HEK293 (cell line): ENCODE measurements around the gene EGFL8.

Source experiments
- CTCF ChIA-PET: fragments of 350-600 bp; formaldehyde crosslinking; extraction: SDS; loops from one replicate; lab custom pipeline; 2021; ENCODE audit warnings: antibody characterized with exemption; lab: Yijun Ruan, JAX
- POLR2A ChIA-PET: fragments of 300-600 bp; formaldehyde crosslinking; extraction: SDS; loops from one replicate; lab custom pipeline; 2020; ENCODE audit warnings: antibody characterized with exemption, inconsistent platforms; lab: Yijun Ruan, JAX
- H3K27ac ChIP-seq: fragments of 200-500 bp; sonication (Bioruptor generic); 2 replicates; pipeline ENCODE4 v1.5.1; 2014; ENCODE audit warnings: low read depth, low read length, control low read depth, inconsistent platforms; ENCODE audit errors: extremely low read depth
- H3K36me3 ChIP-seq, 2 experiments: fragments of 200-500 bp in 1 of 2; sonication (Bioruptor generic) in 1 of 2; 1 replicate in 1 of 2; 2 replicates in 1 of 2; pipeline ENCODE4 v1.5.1; 2014 to 2017; ENCODE audit warnings: inconsistent platforms in 2 of 2, low read length in 2 of 2; ENCODE audit not compliant: control insufficient read depth in 2 of 2, insufficient read depth in 1 of 2
- H3K4me1 ChIP-seq: fragments of 200-500 bp; sonication (Bioruptor generic); 2 replicates; pipeline ENCODE4 v1.5.1; 2014; ENCODE audit warnings: mild to moderate bottlenecking, low read length, inconsistent platforms; ENCODE audit not compliant: control insufficient read depth, insufficient read depth
- H3K4me3 ChIP-seq: 2 replicates; pipeline ENCODE4 v1.5.1; 2011; ENCODE audit warnings: low read depth, mild to moderate bottlenecking, control low read depth, low read length, moderate library complexity
- H3K9me3 ChIP-seq: fragments of 200-500 bp; sonication (Bioruptor generic); 2 replicates; pipeline ENCODE4 v1.5.1; 2014; ENCODE audit warnings: low read depth, low read length, inconsistent platforms; ENCODE audit not compliant: control insufficient read depth, insufficient read depth
- HIC1 ChIP-seq: fragments of 450-650 bp; formaldehyde crosslinking; IDR thresholded peaks from 2 replicates; pipeline ENCODE4 v1.5.1; 2016; ENCODE audit warnings: missing biosample characterization, missing genetic modification characterization
- KLF1 ChIP-seq: fragments of 450-650 bp; formaldehyde crosslinking; IDR thresholded peaks from 2 replicates; pipeline ENCODE4 v1.5.1; 2016; ENCODE audit warnings: missing biosample characterization, missing genetic modification characterization
- KLF16 ChIP-seq: fragments of 450-650 bp; formaldehyde crosslinking; IDR thresholded peaks from 2 replicates; pipeline ENCODE4 v1.5.1; 2017; ENCODE audit warnings: missing biosample characterization, missing genetic modification characterization
- KLF17 ChIP-seq: fragments of 450-650 bp; formaldehyde crosslinking; IDR thresholded peaks from 2 replicates; pipeline ENCODE4 v1.5.1; 2016; ENCODE audit warnings: missing biosample characterization, missing genetic modification characterization
- PATZ1 ChIP-seq: fragments of 450-650 bp; formaldehyde crosslinking; IDR thresholded peaks from 2 replicates; pipeline ENCODE4 v1.5.1; 2016; ENCODE audit warnings: missing biosample characterization, missing genetic modification characterization
- RBAK ChIP-seq: fragments of 450-650 bp; formaldehyde crosslinking; IDR thresholded peaks from 2 replicates; pipeline ENCODE4 v1.5.1; 2016; ENCODE audit warnings: missing biosample characterization, missing genetic modification characterization
- TCF7L2 ChIP-seq: IDR thresholded peaks from 2 replicates; pipeline ENCODE4 v1.6.1; 2011; ENCODE audit warnings: low read depth, mild to moderate bottlenecking, inconsistent platforms, low read length, moderate library complexity, borderline replicate concordance
- ZNF146 ChIP-seq: fragments of 450-650 bp; formaldehyde crosslinking; IDR thresholded peaks from 2 replicates; pipeline ENCODE4 v1.5.1; 2016; ENCODE audit warnings: missing biosample characterization, missing genetic modification characterization
- ZNF211 ChIP-seq: fragments of 450-650 bp; formaldehyde crosslinking; IDR thresholded peaks from 2 replicates; pipeline ENCODE4 v1.5.1; 2016; ENCODE audit warnings: low read depth, missing biosample characterization, missing genetic modification characterization
- ZNF324 ChIP-seq: fragments of 450-650 bp; formaldehyde crosslinking; IDR thresholded peaks from 2 replicates; pipeline ENCODE4 v1.5.1; 2016; ENCODE audit warnings: missing biosample characterization, missing genetic modification characterization
- ZNF426 ChIP-seq: fragments of 450-650 bp; formaldehyde crosslinking; IDR thresholded peaks from 2 replicates; pipeline ENCODE4 v1.5.1; 2017; ENCODE audit warnings: missing biosample characterization, missing genetic modification characterization, mild to moderate bottlenecking, inconsistent platforms, moderate library complexity
- ZNF433 ChIP-seq: fragments of 450-650 bp; formaldehyde crosslinking; IDR thresholded peaks from 2 replicates; pipeline ENCODE4 v1.5.1; 2016; ENCODE audit warnings: missing biosample characterization, missing genetic modification characterization, low read depth
- ZNF555 ChIP-seq: fragments of 450-650 bp; formaldehyde crosslinking; conservative IDR thresholded peaks from 2 replicates; pipeline ENCODE4 v1.5.1; 2017; ENCODE audit warnings: missing biosample characterization, mild to moderate bottlenecking, missing genetic modification characterization, inconsistent platforms
- ZNF558 ChIP-seq: fragments of 450-650 bp; formaldehyde crosslinking; IDR thresholded peaks from 2 replicates; pipeline ENCODE4 v1.5.1; 2016; ENCODE audit warnings: missing biosample characterization, missing genetic modification characterization
- ZNF561 ChIP-seq: fragments of 450-650 bp; IDR thresholded peaks from 2 replicates; pipeline ENCODE4 v1.5.1; 2018; ENCODE audit warnings: missing biosample characterization, missing genetic modification characterization, borderline replicate concordance
- ZNF571 ChIP-seq: fragments of 450-650 bp; formaldehyde crosslinking; IDR thresholded peaks from 2 replicates; pipeline ENCODE4 v1.5.0; 2017; ENCODE audit warnings: missing biosample characterization, missing genetic modification characterization
- ZNF600 ChIP-seq: fragments of 450-650 bp; formaldehyde crosslinking; IDR thresholded peaks from 2 replicates; pipeline ENCODE4 v1.5.1; 2016; ENCODE audit warnings: missing biosample characterization, missing genetic modification characterization
- ZNF639 ChIP-seq: fragments of 450-650 bp; formaldehyde crosslinking; IDR thresholded peaks from 2 replicates; pipeline ENCODE4 v1.5.1; 2016; ENCODE audit warnings: missing biosample characterization, missing genetic modification characterization

EGFL8 gene

GRCh38 chr6:32181148-32181702 is 16.8 kb downstream of the EGFL8 start (continued):
- no peak for TF ChIP-seq PATZ1 (tag by site-specific recombination)
- TF ChIP-seq ZNF433, result no peak
- TF ChIP-seq ZNF561, result no peak

GRCh38 chr6:32181915-32182529 is 17.6 kb downstream of the EGFL8 start:
- POLR2A ChIA-PET, result interaction anchor here (0.8 to 3.0 kb wide), 3 partner anchors 13 to 52 kb away, joined by 5 to 19 read pairs (median 8); partner anchors contain the start of gene FKBPL
- TF ChIP-seq KLF16 (tag by site-specific recombination), result no peak
- TF ChIP-seq KLF1, result peak; percentile 96
- TF ChIP-seq ZNF600 (tag by site-specific recombination), result peak; percentile 30; the same call in 1 of the 2 replicates
- no peak for TF ChIP-seq ZNF571 (tag by site-specific recombination)
- TF ChIP-seq KLF17 (tag by site-specific recombination), result 0 out of 2 replicates have a peak, but pooled peaks have one; percentile 37
- Histone ChIP-seq H3K36me3 (peaks cover 0 to 58% of the 10 kb centered on the region in 2 experiments; a peak in 2 of 3 replicates), H3K27ac (no peak overlapping the region), H3K4me1 (peaks cover 7% of the 10 kb centered on the region), H3K4me3 (no peak overlapping the region), H3K9me3 (no peaks in the 10 kb centered on the region)
- CTCF ChIA-PET, result interaction anchor here (0.8 to 2.1 kb wide), 2 partner anchors 9 to 13 kb away, joined by 3 to 9 read pairs; no protein-coding TSS in a partner anchor

GRCh38 chr6:32182555-32182981 is 18.2 kb downstream of the EGFL8 start:
- TF ChIP-seq ZNF146 (tag by site-specific recombination) (no peak), ZNF426 (tag by site-specific recombination) (no peak), RBAK (tag by site-specific recombination) (no peak), ZNF211 (no peak), ZNF558 (tag by site-specific recombination) (no peak), ZNF324 (tag by site-specific recombination) (no peak), TCF7L2 (no peak), ZNF555 (tag by site-specific recombination) (no peak), HIC1 (tag by site-specific recombination) (no peak), ZNF639 (tag by site-specific recombination) (no peak)
- Histone ChIP-seq H3K4me3 (no peak overlapping the region), H3K4me1 (peaks cover 7% of the 10 kb centered on the region), H3K9me3 (no peaks in the 10 kb centered on the region), H3K36me3 (peaks cover 0 to 63% of the 10 kb centered on the region in 2 experiments; a peak in 2 of 3 replicates), H3K27ac (no peak overlapping the region)
- ChIA-PET POLR2A (interaction anchor here (0.6 to 3.0 kb wide), 4 partner anchors 12 to 264 kb away, joined by 3 to 19 read pairs (median 6); partner anchors contain the start of gene FKBPL), CTCF (interaction anchor here (2.1 kb wide), 1 partner anchor 13 kb away, joined by 9 read pairs; no protein-coding TSS in a partner anchor)
